Measurements from ENCODE around the gene UHMK1.
"Not testable (repeated sequence)": the region's sequence is repeated elsewhere in the genome, so short reads cannot be mapped to it uniquely, and the experiment has no call there.

The UHMK1 gene

GRCh38 chr1:162497723-162498495, at the start of gene UHMK1:
UHMK1 (plus strand) TSS chr1:162497818; CDS start chr1:162498001, 183 bp downstream.
- DNase-seq (ENCODE audit: low spot score): peak; percentile 93

GRCh38 chr1:162454361-162454760, 43.3 kb upstream of the UHMK1 start:
- DNase-seq (ENCODE audit: low spot score): not testable (repeated sequence)

- no peak for DNase-seq (ENCODE audit: low spot score)
These were observed 41.3 kb upstream of the UHMK1 start for GRCh38 chr1:162456323-162456722.

GRCh38 chr1:162458236-162458635, 39.4 kb upstream of the UHMK1 start:
- no peak for DNase-seq (ENCODE audit: low spot score)

- not testable (repeated sequence) for DNase-seq (ENCODE audit: low spot score)
These were observed 35.2 kb upstream of the UHMK1 start for GRCh38 chr1:162462425-162462824.

- DNase-seq (ENCODE audit: low spot score): no peak
These were observed 34.6 kb upstream of the UHMK1 start for GRCh38 chr1:162463021-162463420.

- DNase-seq (ENCODE audit: low spot score): no peak
These were observed 30.8 kb upstream of the UHMK1 start for GRCh38 chr1:162466797-162467196.

- DNase-seq (ENCODE audit: low spot score): no peak
These were observed 27.4 kb upstream of the UHMK1 start for GRCh38 chr1:162470216-162470615.

GRCh38 chr1:162471290-162471853, 26.2 kb upstream of the UHMK1 start:
- peak; percentile 43 for DNase-seq (ENCODE audit: low spot score)

GRCh38 chr1:162475089-162475488, 22.5 kb upstream of the UHMK1 start:
- DNase-seq (ENCODE audit: low spot score): no peak

GRCh38 chr1:162475539-162476185, 22.0 kb upstream of the UHMK1 start:
- peak; percentile 34 for DNase-seq (ENCODE audit: low spot score)

GRCh38 chr1:162476620-162477019, 21.0 kb upstream of the UHMK1 start:
- DNase-seq (ENCODE audit: low spot score): no peak

- no peak for DNase-seq (ENCODE audit: low spot score)
These were observed 12.4 kb upstream of the UHMK1 start for GRCh38 chr1:162485236-162485635.

- DNase-seq (ENCODE audit: low spot score): no peak
These were observed 10.4 kb upstream of the UHMK1 start for GRCh38 chr1:162487241-162487640.

- no peak for DNase-seq (ENCODE audit: low spot score)
These were observed 9.4 kb upstream of the UHMK1 start for GRCh38 chr1:162488219-162488618.

- DNase-seq (ENCODE audit: low spot score): not testable (repeated sequence)
These were observed 1.9 kb upstream of the UHMK1 start for GRCh38 chr1:162495531-162496233.

GRCh38 chr1:162497104-162497722, 405 bp upstream of the UHMK1 start:
- peak; percentile 7 for DNase-seq (ENCODE audit: low spot score)

- no peak for DNase-seq (ENCODE audit: low spot score)
These were observed 835 bp downstream of the UHMK1 start for GRCh38 chr1:162498496-162498810.

GRCh38 chr1:162500805-162501204, 3.2 kb downstream of the UHMK1 start:
- DNase-seq (ENCODE audit: low spot score): no peak

- no peak for DNase-seq (ENCODE audit: low spot score)
These were observed 4.5 kb downstream of the UHMK1 start for GRCh38 chr1:162502077-162502476.

- DNase-seq (ENCODE audit: low spot score): no peak
These were observed 5.3 kb downstream of the UHMK1 start for GRCh38 chr1:162502928-162503327.

GRCh38 chr1:162527314-162527713, 29.7 kb downstream of the UHMK1 start:
- DNase-seq (ENCODE audit: low spot score): no peak

All from iPS-NIHi11 (cell line).